ENCODE measurements around the gene GJB5.

The GJB5 gene

DNA sequence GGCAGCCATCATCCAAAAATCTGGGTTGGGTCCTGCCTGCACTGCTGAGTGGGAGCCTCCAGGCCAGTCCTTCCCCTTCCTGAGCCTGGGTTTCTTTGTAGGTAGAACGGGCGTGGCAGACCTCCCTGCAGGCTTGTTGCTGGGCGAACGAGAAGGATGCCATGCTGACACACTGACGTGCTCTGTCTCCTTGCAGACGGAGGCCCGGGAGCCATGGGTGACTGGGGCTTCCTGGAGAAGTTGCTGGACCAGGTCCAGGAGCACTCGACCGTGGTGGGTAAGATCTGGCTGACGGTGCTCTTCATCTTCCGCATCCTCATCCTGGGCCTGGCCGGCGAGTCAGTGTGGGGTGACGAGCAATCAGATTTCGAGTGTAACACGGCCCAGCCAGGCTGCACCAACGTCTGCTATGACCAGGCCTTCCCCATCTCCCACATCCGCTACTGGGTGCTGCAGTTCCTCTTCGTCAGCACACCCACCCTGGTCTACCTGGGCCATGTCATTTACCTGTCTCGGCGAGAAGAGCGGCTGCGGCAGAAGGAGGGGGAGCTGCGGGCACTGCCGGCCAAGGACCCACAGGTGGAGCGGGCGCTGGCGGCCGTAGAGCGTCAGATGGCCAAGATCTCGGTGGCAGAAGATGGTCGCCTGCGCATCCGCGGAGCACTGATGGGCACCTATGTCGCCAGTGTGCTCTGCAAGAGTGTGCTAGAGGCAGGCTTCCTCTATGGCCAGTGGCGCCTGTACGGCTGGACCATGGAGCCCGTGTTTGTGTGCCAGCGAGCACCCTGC is 39.3 kb downstream of the GJB5 start:
- H3K4me3 ChIP-seq (ENCODE audit: low read length): no peak overlapping the region
- peak; percentile 64 for DNase-seq (ENCODE audit: low read depth)
- TF ChIP-seq, protein P1, sequence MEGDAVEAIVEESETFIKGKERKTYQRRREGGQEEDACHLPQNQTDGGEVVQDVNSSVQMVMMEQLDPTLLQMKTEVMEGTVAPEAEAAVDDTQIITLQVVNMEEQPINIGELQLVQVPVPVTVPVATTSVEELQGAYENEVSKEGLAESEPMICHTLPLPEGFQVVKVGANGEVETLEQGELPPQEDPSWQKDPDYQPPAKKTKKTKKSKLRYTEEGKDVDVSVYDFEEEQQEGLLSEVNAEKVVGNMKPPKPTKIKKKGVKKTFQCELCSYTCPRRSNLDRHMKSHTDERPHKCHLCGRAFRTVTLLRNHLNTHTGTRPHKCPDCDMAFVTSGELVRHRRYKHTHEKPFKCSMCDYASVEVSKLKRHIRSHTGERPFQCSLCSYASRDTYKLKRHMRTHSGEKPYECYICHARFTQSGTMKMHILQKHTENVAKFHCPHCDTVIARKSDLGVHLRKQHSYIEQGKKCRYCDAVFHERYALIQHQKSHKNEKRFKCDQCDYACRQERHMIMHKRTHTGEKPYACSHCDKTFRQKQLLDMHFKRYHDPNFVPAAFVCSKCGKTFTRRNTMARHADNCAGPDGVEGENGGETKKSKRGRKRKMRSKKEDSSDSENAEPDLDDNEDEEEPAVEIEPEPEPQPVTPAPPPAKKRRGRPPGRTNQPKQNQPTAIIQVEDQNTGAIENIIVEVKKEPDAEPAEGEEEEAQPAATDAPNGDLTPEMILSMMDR (IDR thresholded peaks at IDR 0.05; ENCODE audit: insufficient read depth, low read depth, low read length, missing control alignments): no peak

GRCh38 chr1:34794790-34795180 is 39.9 kb downstream of the GJB5 start:
- TF ChIP-seq, protein P1 (IDR thresholded peaks at IDR 0.05; ENCODE audit: insufficient read depth, low read depth, low read length, missing control alignments): no peak
- no peak for DNase-seq (ENCODE audit: low read depth)
- H3K4me3 ChIP-seq (ENCODE audit: low read length): no peak overlapping the region

DNA sequence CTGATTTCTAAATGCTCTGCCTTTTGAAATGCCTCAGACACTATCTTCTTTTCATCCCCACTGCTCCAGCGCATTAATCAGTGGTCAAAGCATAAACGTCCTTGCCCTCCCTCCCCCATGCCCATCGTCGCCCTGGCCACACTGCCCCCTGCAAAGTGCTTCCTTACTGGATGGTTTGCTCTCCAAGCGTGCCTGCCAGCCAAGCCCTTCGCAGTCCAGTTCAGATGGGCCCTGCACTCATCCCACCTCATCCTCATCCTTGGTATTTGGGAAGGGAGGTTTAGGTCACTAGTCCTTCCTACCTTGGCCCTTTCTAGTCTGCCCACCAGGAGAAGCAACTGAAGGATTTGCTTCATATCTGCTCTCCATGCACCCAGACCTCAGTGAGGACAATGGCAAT is 41.1 kb downstream of the GJB5 start:
- TF ChIP-seq, protein P1 (IDR thresholded peaks at IDR 0.05; ENCODE audit: insufficient read depth, low read depth, low read length, missing control alignments): no peak
- H3K4me3 ChIP-seq (ENCODE audit: low read length): no peak overlapping the region
- no peak for DNase-seq (ENCODE audit: low read depth)

- DNase-seq (ENCODE audit: low read depth): no peak
- no peak overlapping the region for H3K4me3 ChIP-seq (ENCODE audit: low read length)
- TF ChIP-seq, protein P1 (IDR thresholded peaks at IDR 0.05; ENCODE audit: insufficient read depth, low read depth, low read length, missing control alignments): no peak
Observed at GRCh38 chr1:34796990-34797389, 42.1 kb downstream of the GJB5 start.

- TF ChIP-seq, protein P1 (IDR thresholded peaks at IDR 0.05; ENCODE audit: insufficient read depth, low read depth, low read length, missing control alignments): no peak
- DNase-seq (ENCODE audit: low read depth): no peak
- no peak overlapping the region for H3K4me3 ChIP-seq (ENCODE audit: low read length)
Observed at GRCh38 chr1:34800214-34800613, 45.4 kb downstream of the GJB5 start.

DNA sequence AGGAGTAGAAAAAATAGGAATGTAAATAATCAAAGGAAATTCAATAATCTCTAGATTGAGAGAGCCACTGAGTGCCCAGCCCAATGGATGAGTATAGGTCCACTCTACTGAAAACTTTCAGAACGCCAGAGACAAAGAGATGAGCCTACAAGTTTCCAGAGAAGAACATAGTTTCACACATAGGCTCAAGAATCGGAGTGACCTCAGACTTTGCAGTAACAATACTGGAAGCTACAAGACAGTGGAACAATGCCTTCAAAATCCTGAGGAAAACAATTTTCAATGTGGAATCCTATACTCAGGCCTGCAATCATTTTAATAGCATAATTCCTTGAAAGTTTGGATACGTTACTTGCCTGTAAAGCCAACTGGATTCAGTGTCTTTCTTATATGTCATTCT is 48.9 kb downstream of the GJB5 start:
- no peak overlapping the region for H3K4me3 ChIP-seq (ENCODE audit: low read length)
- no peak for DNase-seq (ENCODE audit: low read depth)
- TF ChIP-seq, protein P1 (IDR thresholded peaks at IDR 0.05; ENCODE audit: insufficient read depth, low read depth, low read length, missing control alignments): no peak

- TF ChIP-seq, protein P1 (IDR thresholded peaks at IDR 0.05; ENCODE audit: insufficient read depth, low read depth, low read length, missing control alignments): no peak
- DNase-seq (ENCODE audit: low read depth): peak; percentile 49
- no peak overlapping the region for H3K4me3 ChIP-seq (ENCODE audit: low read length)
Observed at GRCh38 chr1:34806396-34806795, 51.5 kb downstream of the GJB5 start.
